GM12878 (cell line): ENCODE measurements around the gene THTPA. TPM values are rescaled to one million over a fixed set of nuclear protein-coding genes. Genes with fewer than 3 reads are reported as not detected.

Experiments
- ATAC-seq: fragments of 200-7000 bp; cut with Tn5 transposase; 3 replicates; pipeline ENCODE4 v1.9.1; 2020; ENCODE audit warnings: mild to moderate bottlenecking, moderate library complexity
- BruUV-seq: library from RNA; stranded (reverse); fragments of 400-500 nt; replicated peaks from 2 replicates; lab custom pipeline; 2021; lab: Mats Ljungman, UMichigan
- CTCF ChIA-PET: fragments of 300-600 bp; sonication (Branson Sonifier 250); formaldehyde crosslinking; extraction: SDS; loops from one replicate; lab custom pipeline; 2021; ENCODE audit warnings: inconsistent platforms; lab: Yijun Ruan, JAX
- POLR2A ChIA-PET: fragments of 350-600 bp; formaldehyde crosslinking; extraction: SDS; loops from one replicate; lab custom pipeline; 2021; ENCODE audit warnings: inconsistent platforms; lab: Charles Lee
- RAD21 ChIA-PET: fragments of 300-600 bp; sonication (Branson Sonifier 250); formaldehyde crosslinking; loops from one replicate; lab custom pipeline; 2023; ENCODE audit warnings: antibody characterized with exemption; ENCODE audit not compliant: unreplicated experiment; lab: Charles Lee
- SMC1A ChIA-PET: fragments of 300-600 bp; sonication (Branson Sonifier 250); formaldehyde crosslinking; loops from one replicate; lab custom pipeline; 2023; ENCODE audit not compliant: unreplicated experiment, uncharacterized antibody; lab: Charles Lee
- DNase-seq: peaks from one replicate; pipeline ENCODE4 v3.0.0-alpha.2; 2011; ENCODE audit warnings: low read depth, low spot score
- FAIRE-seq: peaks from 3 replicates; lab custom pipeline; 2011; peaks lifted over from hg19 to GRCh38; lab: Jason Lieb, UNC
- H2AFZ ChIP-seq: 2 replicates; pipeline ENCODE4 v1.6.0; 2011; ENCODE audit warnings: low read depth, low read length, control low read depth; ENCODE audit not compliant: control insufficient read depth
- H3K27ac ChIP-seq: 2 replicates; pipeline ENCODE4 v1.5.1; 2011; ENCODE audit warnings: control low read depth; ENCODE audit not compliant: control insufficient read depth, insufficient read depth
- H3K27me3 ChIP-seq, 2 experiments: replicated peaks in 1 of 2; 2 replicates each; pipeline versions ENCODE4 v1.6.0 to v1.6.1; 2011; ENCODE audit warnings: low read length in 1 of 2; ENCODE audit not compliant: control insufficient read depth in 2 of 2, insufficient read depth in 2 of 2
- H3K36me3 ChIP-seq, 2 experiments: 2 replicates each; pipeline ENCODE4 v1.5.1; 2011; ENCODE audit warnings: low read length in 1 of 2; ENCODE audit not compliant: control insufficient read depth in 2 of 2, insufficient read depth in 2 of 2
- H3K4me1 ChIP-seq: 2 replicates; pipeline ENCODE4 v1.6.1; 2011; ENCODE audit warnings: mild to moderate bottlenecking, low read length, moderate library complexity, mixed read lengths; ENCODE audit not compliant: control insufficient read depth, insufficient read depth
- H3K4me2 ChIP-seq: 2 replicates; pipeline ENCODE4 v1.6.0; 2011; ENCODE audit warnings: control low read depth; ENCODE audit not compliant: control insufficient read depth, insufficient read depth
- H3K4me3 ChIP-seq: fragments of 200-600 bp; sonication (generic); 2 replicates; pipeline ENCODE4 v1.5.1; 2016
- H3K79me2 ChIP-seq: 2 replicates; pipeline ENCODE4 v1.6.0; 2011; ENCODE audit warnings: low read length; ENCODE audit not compliant: control insufficient read depth, insufficient read depth
- H3K9ac ChIP-seq: 2 replicates; pipeline ENCODE4 v1.8.0; 2011; ENCODE audit warnings: low read length, control low read depth, mixed read lengths; ENCODE audit not compliant: control insufficient read depth, insufficient read depth
- H3K9me3 ChIP-seq: replicated peaks from 3 replicates; pipeline ENCODE4 v1.5.1; 2011; ENCODE audit warnings: mild to moderate bottlenecking, low read length; ENCODE audit not compliant: control insufficient read depth, insufficient read depth
- H4K20me1 ChIP-seq: 2 replicates; pipeline ENCODE4 v1.6.0; 2011; ENCODE audit not compliant: control insufficient read depth, insufficient read depth
- IKZF2 ChIP-seq, 2 experiments: fragments of 450-650 bp; IDR thresholded peaks; 2 replicates each; pipeline ENCODE4 v1.6.1; 2017; ENCODE audit warnings: mild to moderate bottlenecking in 2 of 2, moderate library complexity in 2 of 2
- MEF2A ChIP-seq: IDR thresholded peaks from 2 replicates; pipeline ENCODE4 v1.6.1; 2011; ENCODE audit warnings: low read depth, mild to moderate bottlenecking, low read length, moderate library complexity; ENCODE audit not compliant: insufficient read depth
- MXI1 ChIP-seq: fragments of 150-350 bp; IDR thresholded peaks from 2 replicates; pipeline ENCODE4 v1.6.1; 2011; ENCODE audit warnings: low read depth, mild to moderate bottlenecking, inconsistent platforms, low read length, improper control_type of control experiment
- NFYB ChIP-seq: IDR thresholded peaks from 2 replicates; pipeline ENCODE4 v1.6.1; 2011; ENCODE audit warnings: low read depth, mild to moderate bottlenecking, low read length, improper control_type of control experiment, moderate library complexity; ENCODE audit not compliant: insufficient read depth
- RB1 ChIP-seq: fragments of 450-650 bp; formaldehyde crosslinking; IDR thresholded peaks from 2 replicates; pipeline ENCODE4 v1.6.1; 2017; ENCODE audit warnings: mild to moderate bottlenecking, borderline replicate concordance
- SREBF1 ChIP-seq: IDR thresholded peaks from 2 replicates; pipeline ENCODE4 v1.6.1; 2012; ENCODE audit warnings: mild to moderate bottlenecking, low read length
- YBX1 ChIP-seq: fragments of 450-650 bp; IDR thresholded peaks from 2 replicates; pipeline ENCODE4 v1.6.1; 2016; ENCODE audit warnings: antibody characterized with exemption
- WGBS: methylation state at CpG from one replicate; pipeline ENCODE4 v1.1.6; 2016; ENCODE audit warnings: low lambda C conversion rate; ENCODE audit not compliant: insufficient replicate concordance, insufficient coverage; ENCODE audit errors: missing lambda C conversion rate; 5-methylcytosine and 5-hydroxymethylcytosine counted together
- in situ Hi-C: fragments of 300-500 bp; cut with MboI; formaldehyde crosslinking; loops from 9 replicates; pipeline ENCODE4 v1.14.3; 2018; ENCODE audit warnings: mixed read lengths
- intact Hi-C: fragments of 100-400 bp; cut with micrococcal nuclease; formaldehyde crosslinking; loops from one replicate; pipeline ENCODE4 v1.14.2; 2022; ENCODE audit not compliant: unreplicated experiment
- polyA plus RNA-seq, 11 experiments: library from polyadenylated mRNA; depleted of rRNA in 4 of 11; unstranded in 6 of 11; stranded (reverse) in 5 of 11; fragments of >200 nt; fragmentation: Nextera tagmentation in 4 of 11; fragmentation: Illumina TruSeq in 1 of 11; extraction: Ambion mirVana in 4 of 11; extraction: Trizol in 1 of 11; gene quantifications; 1 replicate in 1 of 11; 2 replicates in 10 of 11; pipeline versions ENCODE4 v1.2.1 to v1.2.3, GENCODE V29; 2011 to 2016; ENCODE audit warnings: inconsistent platforms in 2 of 11, missing spikeins in 2 of 11, low read depth in 1 of 11
- total RNA-seq, 4 experiments: library from RNA; depleted of rRNA in 3 of 4; stranded (reverse); fragments of >200 nt in 3 of 4; fragmentation: Illumina TruSeq in 1 of 4; extraction: Trizol in 1 of 4; gene quantifications; 2 replicates each; pipeline versions ENCODE4 v1.2.1 to v1.2.3, GENCODE V29; 2013 to 2021
- TF ChIP-seq, protein P1 (sequence below): fragments of 450-650 bp; IDR thresholded peaks from 2 replicates; pipeline ENCODE4 v1.6.1; 2018; ENCODE audit warnings: mild to moderate bottlenecking, low read depth, moderate library complexity; ENCODE audit not compliant: partially characterized antibody
- TF ChIP-seq, protein P2 (sequence below): fragments of 450-650 bp; IDR thresholded peaks from 2 replicates; pipeline ENCODE4 v1.6.1; 2017; ENCODE audit warnings: mild to moderate bottlenecking, moderate library complexity
- TF ChIP-seq, protein P3 (sequence below): IDR thresholded peaks from 2 replicates; pipeline ENCODE4 v1.6.1; 2011; ENCODE audit warnings: low read depth, low read length, improper control_type of control experiment, borderline replicate concordance
- TF ChIP-seq, protein P4 (sequence below): IDR thresholded peaks from 2 replicates; pipeline ENCODE4 v1.6.1; 2011; ENCODE audit warnings: borderline replicate concordance, low read depth, mild to moderate bottlenecking, moderate library complexity, mixed read lengths, low read length; ENCODE audit not compliant: insufficient read depth; ENCODE audit errors: extremely low read length
- TF ChIP-seq, protein P5 (sequence below): IDR thresholded peaks from 2 replicates; pipeline ENCODE4 v1.6.1; 2012; ENCODE audit warnings: low read depth, low read length, improper control_type of control experiment

Gene THTPA
- total and polyA plus RNA-seq, 10 of the 15 experiments (the other 5 are each of a cell fraction or from before 2014, with no cell fraction given) = 3.1 to 24.9 (median 12.8) TPM

DNA sequence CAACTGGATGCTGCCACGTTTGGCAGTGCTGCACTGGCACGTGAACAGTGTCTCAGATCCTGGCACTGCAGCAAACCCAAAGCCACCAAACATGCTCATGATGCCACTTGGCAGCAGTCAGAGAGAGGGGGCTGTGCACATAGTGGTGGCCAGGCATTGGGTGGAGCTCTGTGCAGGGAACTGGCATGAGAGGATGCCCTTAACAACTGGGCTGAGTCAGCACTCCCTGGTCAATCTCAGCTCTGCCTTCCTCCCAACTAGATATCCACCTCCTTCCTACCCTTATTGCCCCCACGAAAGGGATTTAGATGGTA is 41.5 kb upstream of the THTPA start (continued):
- TF ChIP-seq, protein P1, sequence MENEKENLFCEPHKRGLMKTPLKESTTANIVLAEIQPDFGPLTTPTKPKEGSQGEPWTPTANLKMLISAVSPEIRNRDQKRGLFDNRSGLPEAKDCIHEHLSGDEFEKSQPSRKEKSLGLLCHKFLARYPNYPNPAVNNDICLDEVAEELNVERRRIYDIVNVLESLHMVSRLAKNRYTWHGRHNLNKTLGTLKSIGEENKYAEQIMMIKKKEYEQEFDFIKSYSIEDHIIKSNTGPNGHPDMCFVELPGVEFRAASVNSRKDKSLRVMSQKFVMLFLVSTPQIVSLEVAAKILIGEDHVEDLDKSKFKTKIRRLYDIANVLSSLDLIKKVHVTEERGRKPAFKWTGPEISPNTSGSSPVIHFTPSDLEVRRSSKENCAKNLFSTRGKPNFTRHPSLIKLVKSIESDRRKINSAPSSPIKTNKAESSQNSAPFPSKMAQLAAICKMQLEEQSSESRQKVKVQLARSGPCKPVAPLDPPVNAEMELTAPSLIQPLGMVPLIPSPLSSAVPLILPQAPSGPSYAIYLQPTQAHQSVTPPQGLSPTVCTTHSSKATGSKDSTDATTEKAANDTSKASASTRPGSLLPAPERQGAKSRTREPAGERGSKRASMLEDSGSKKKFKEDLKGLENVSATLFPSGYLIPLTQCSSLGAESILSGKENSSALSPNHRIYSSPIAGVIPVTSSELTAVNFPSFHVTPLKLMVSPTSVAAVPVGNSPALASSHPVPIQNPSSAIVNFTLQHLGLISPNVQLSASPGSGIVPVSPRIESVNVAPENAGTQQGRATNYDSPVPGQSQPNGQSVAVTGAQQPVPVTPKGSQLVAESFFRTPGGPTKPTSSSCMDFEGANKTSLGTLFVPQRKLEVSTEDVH = no peak
- no peak for TF ChIP-seq IKZF2 (IDR thresholded peaks at IDR 0.05)

DNA sequence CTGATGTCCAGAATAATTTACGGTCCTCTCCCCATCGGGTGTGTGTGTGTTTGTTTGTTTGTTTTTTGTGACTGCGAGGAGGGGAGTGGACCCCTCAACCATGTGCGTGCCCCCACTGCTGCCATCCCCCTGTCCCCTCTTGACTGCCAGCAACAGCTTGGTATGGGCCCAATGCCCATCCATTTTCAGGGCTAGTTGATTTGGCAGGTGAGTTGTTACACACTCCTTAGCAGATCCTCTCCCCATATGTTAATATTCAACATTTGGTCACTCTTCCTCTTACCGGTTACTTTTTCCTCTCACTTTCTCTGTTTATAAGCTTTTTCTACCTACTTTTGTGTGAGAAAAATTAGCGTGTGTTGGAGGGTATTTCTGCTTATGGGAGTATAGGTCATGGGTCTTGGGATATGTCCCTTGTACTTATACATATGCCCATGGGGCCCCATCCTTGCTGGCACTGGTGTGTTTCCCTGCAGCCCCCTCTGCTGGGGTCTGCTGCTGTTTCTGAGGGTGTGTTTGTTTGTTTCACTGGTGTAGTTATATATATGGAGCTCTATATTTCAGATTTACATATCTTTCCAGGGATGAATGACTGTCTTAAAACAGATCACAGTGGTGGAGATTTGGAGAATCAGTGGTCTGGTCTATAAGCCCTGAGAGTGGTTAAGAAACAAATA is 38.3 kb upstream of the THTPA start:
- Histone ChIP-seq H3K9ac (no peak overlapping the region), H3K9me3 (no peaks in the 10 kb centered on the region), H3K27ac (no peak overlapping the region), H3K79me2 (no peaks in the 10 kb centered on the region), H3K4me1 (no peaks in the 10 kb centered on the region), H4K20me1 (no peaks in the 10 kb centered on the region), H3K27me3 (no peaks in the 10 kb centered on the region), H3K4me2 (no peak overlapping the region), H3K4me3 (no peak overlapping the region), H3K36me3 (no peaks in the 10 kb centered on the region), H2AFZ (no peak overlapping the region)
- ATAC-seq (no peak), FAIRE-seq (no peak), DNase-seq (no peak)
- CTCF ChIA-PET = interaction anchor here (0.7 to 1.0 kb wide), 3 partner anchors 21 to 43 kb away, joined by 3 to 5 read pairs (median 3); no protein-coding TSS in a partner anchor
- in situ Hi-C loops (no loop called here), intact Hi-C loops (loop anchor here (1.0 kb wide), 1 partner anchor 16 kb away; no protein-coding TSS in a partner anchor)
- SMC1A ChIA-PET = interaction anchor here (0.5 to 1.5 kb wide), 4 partner anchors 10 to 1634 kb away, joined by 3 to 4 read pairs (median 3); no protein-coding TSS in a partner anchor
- POLR2A ChIA-PET = no interaction called here
- no TSS peak for BruUV-seq
- 76% methylated on average over 6 of the region's 6 CpGs for WGBS
- RAD21 ChIA-PET = interaction anchor here (0.6 kb wide), 1 partner anchor 21 kb away, joined by 3 read pairs; no protein-coding TSS in a partner anchor
- TF ChIP-seq MXI1 (no peak), YBX1 (no peak), RB1 (no peak), SREBF1 (no peak), NFYB (no peak), MEF2A (no peak)
- TF ChIP-seq, protein P2, sequence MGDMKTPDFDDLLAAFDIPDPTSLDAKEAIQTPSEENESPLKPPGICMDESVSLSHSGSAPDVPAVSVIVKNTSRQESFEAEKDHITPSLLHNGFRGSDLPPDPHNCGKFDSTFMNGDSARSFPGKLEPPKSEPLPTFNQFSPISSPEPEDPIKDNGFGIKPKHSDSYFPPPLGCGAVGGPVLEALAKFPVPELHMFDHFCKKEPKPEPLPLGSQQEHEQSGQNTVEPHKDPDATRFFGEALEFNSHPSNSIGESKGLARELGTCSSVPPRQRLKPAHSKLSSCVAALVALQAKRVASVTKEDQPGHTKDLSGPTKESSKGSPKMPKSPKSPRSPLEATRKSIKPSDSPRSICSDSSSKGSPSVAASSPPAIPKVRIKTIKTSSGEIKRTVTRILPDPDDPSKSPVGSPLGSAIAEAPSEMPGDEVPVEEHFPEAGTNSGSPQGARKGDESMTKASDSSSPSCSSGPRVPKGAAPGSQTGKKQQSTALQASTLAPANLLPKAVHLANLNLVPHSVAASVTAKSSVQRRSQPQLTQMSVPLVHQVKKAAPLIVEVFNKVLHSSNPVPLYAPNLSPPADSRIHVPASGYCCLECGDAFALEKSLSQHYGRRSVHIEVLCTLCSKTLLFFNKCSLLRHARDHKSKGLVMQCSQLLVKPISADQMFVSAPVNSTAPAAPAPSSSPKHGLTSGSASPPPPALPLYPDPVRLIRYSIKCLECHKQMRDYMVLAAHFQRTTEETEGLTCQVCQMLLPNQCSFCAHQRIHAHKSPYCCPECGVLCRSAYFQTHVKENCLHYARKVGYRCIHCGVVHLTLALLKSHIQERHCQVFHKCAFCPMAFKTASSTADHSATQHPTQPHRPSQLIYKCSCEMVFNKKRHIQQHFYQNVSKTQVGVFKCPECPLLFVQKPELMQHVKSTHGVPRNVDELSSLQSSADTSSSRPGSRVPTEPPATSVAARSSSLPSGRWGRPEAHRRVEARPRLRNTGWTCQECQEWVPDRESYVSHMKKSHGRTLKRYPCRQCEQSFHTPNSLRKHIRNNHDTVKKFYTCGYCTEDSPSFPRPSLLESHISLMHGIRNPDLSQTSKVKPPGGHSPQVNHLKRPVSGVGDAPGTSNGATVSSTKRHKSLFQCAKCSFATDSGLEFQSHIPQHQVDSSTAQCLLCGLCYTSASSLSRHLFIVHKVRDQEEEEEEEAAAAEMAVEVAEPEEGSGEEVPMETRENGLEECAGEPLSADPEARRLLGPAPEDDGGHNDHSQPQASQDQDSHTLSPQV = no peak
- TF ChIP-seq, protein P3, sequence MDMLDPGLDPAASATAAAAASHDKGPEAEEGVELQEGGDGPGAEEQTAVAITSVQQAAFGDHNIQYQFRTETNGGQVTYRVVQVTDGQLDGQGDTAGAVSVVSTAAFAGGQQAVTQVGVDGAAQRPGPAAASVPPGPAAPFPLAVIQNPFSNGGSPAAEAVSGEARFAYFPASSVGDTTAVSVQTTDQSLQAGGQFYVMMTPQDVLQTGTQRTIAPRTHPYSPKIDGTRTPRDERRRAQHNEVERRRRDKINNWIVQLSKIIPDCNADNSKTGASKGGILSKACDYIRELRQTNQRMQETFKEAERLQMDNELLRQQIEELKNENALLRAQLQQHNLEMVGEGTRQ = no peak
- TF ChIP-seq, protein P4, sequence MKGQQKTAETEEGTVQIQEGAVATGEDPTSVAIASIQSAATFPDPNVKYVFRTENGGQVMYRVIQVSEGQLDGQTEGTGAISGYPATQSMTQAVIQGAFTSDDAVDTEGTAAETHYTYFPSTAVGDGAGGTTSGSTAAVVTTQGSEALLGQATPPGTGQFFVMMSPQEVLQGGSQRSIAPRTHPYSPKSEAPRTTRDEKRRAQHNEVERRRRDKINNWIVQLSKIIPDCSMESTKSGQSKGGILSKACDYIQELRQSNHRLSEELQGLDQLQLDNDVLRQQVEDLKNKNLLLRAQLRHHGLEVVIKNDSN = no peak
- TF ChIP-seq, protein P5, sequence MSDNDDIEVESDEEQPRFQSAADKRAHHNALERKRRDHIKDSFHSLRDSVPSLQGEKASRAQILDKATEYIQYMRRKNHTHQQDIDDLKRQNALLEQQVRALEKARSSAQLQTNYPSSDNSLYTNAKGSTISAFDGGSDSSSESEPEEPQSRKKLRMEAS = no peak
